SK-N-SH treated with all-trans-retinoic acid at 6 μM for 48 hours (cell line): ENCODE results near the gene SPEN.

ENCODE experiments used
- ATAC-seq: fragments of 200-7000 bp; cut with Tn5 transposase; 3 replicates; pipeline ENCODE4 v1.9.1; 2020; ENCODE audit warnings: mild to moderate bottlenecking, moderate library complexity
- ARNTL ChIP-seq: fragments of 450-650 bp; formaldehyde crosslinking; IDR thresholded peaks from 2 replicates; pipeline ENCODE4 v1.5.0; 2020; ENCODE audit warnings: low read depth, mild to moderate bottlenecking, moderate library complexity, borderline replicate concordance
- BACH2 ChIP-seq: fragments of 250-450 bp; sonication (Bioruptor Pico); IDR thresholded peaks from 2 replicates; pipeline ENCODE4 v1.9.0; 2021; ENCODE audit warnings: mild to moderate bottlenecking, borderline replicate concordance
- CREB5 ChIP-seq: fragments of 250-450 bp; sonication (Bioruptor Pico); IDR thresholded peaks from 2 replicates; pipeline ENCODE4 v1.5.1; 2020; ENCODE audit warnings: low read depth, mild to moderate bottlenecking, moderate library complexity
- CSDC2 ChIP-seq: fragments of 250-450 bp; sonication (Bioruptor Pico); IDR thresholded peaks from 2 replicates; pipeline ENCODE4 v1.5.0; 2020; ENCODE audit warnings: mild to moderate bottlenecking, moderate library complexity
- CSRNP3 ChIP-seq: fragments of 250-450 bp; sonication (Bioruptor Pico); IDR thresholded peaks from 2 replicates; pipeline ENCODE4 v1.5.1; 2021; ENCODE audit warnings: mild to moderate bottlenecking, moderate library complexity
- ESRRG ChIP-seq: fragments of 250-450 bp; sonication (Bioruptor Pico); IDR thresholded peaks from 2 replicates; pipeline ENCODE4 v1.6.1; 2021; ENCODE audit warnings: mild to moderate bottlenecking
- GLIS3 ChIP-seq: fragments of 250-450 bp; sonication (Bioruptor Pico); IDR thresholded peaks from 2 replicates; pipeline ENCODE4 v1.5.0; 2020; ENCODE audit warnings: mild to moderate bottlenecking, moderate library complexity
- ISL1 ChIP-seq: fragments of 250-450 bp; sonication (Bioruptor Pico); IDR thresholded peaks from 2 replicates; pipeline ENCODE4 v2.1.2; 2022; ENCODE audit warnings: mild to moderate bottlenecking, moderate library complexity
- OSR1 ChIP-seq: fragments of 250-450 bp; sonication (Bioruptor Pico); IDR thresholded peaks from 2 replicates; pipeline ENCODE4 v1.8.0; 2022; ENCODE audit warnings: moderate library complexity, mild to moderate bottlenecking, inconsistent platforms
- PATZ1 ChIP-seq: fragments of 250-450 bp; sonication (Bioruptor Pico); IDR thresholded peaks from 2 replicates; pipeline ENCODE4 v1.8.0; 2020; ENCODE audit warnings: mild to moderate bottlenecking, moderate library complexity, borderline replicate concordance
- PPARA ChIP-seq: fragments of 250-450 bp; sonication (Bioruptor Pico); IDR thresholded peaks from 2 replicates; pipeline ENCODE4 v1.5.0; 2020; ENCODE audit warnings: mild to moderate bottlenecking, borderline replicate concordance
- RARB ChIP-seq: fragments of 250-450 bp; sonication (Bioruptor Pico); IDR thresholded peaks from 2 replicates; pipeline ENCODE4 v1.8.0; 2021; ENCODE audit warnings: mild to moderate bottlenecking, moderate library complexity
- SNAI2 ChIP-seq: fragments of 250-450 bp; sonication (Bioruptor Pico); IDR thresholded peaks from 2 replicates; pipeline ENCODE4 v1.5.0; 2020; ENCODE audit warnings: mild to moderate bottlenecking, moderate library complexity
- TCF4 ChIP-seq: fragments of 250-450 bp; sonication (Bioruptor Pico); IDR thresholded peaks from 2 replicates; pipeline ENCODE4 v1.8.0; 2021; ENCODE audit warnings: mild to moderate bottlenecking, moderate library complexity, borderline replicate concordance
- TOX ChIP-seq: fragments of 250-450 bp; sonication (Bioruptor Pico); IDR thresholded peaks from 2 replicates; pipeline ENCODE4 v1.8.0; 2021; ENCODE audit warnings: mild to moderate bottlenecking, moderate library complexity, borderline replicate concordance
- TSHZ2 ChIP-seq: fragments of 250-450 bp; sonication (Bioruptor Pico); IDR thresholded peaks from 2 replicates; pipeline ENCODE4 v1.5.0; 2020; ENCODE audit warnings: mild to moderate bottlenecking, moderate library complexity
- ZC3H10 ChIP-seq: fragments of 250-450 bp; sonication (Bioruptor Pico); IDR thresholded peaks from 2 replicates; pipeline ENCODE4 v1.5.1; 2021; ENCODE audit warnings: mild to moderate bottlenecking, moderate library complexity
- ZFP3 ChIP-seq: fragments of 250-450 bp; sonication (Bioruptor Pico); IDR thresholded peaks from 2 replicates; pipeline ENCODE4 v1.5.0; 2020; ENCODE audit warnings: mild to moderate bottlenecking, moderate library complexity
- ZFP30 ChIP-seq: fragments of 450-650 bp; formaldehyde crosslinking; IDR thresholded peaks from 2 replicates; pipeline ENCODE4 v1.5.0; 2022; ENCODE audit warnings: mild to moderate bottlenecking, moderate library complexity
- ZNF565 ChIP-seq: fragments of 450-650 bp; formaldehyde crosslinking; conservative IDR thresholded peaks from 2 replicates; pipeline ENCODE4 v1.5.0; 2020; ENCODE audit warnings: low read depth, mild to moderate bottlenecking, moderate library complexity
- ZNF70 ChIP-seq: fragments of 450-650 bp; formaldehyde crosslinking; IDR thresholded peaks from 2 replicates; pipeline ENCODE4 v1.5.0; 2020; ENCODE audit warnings: mild to moderate bottlenecking, moderate library complexity
- ZNF8 ChIP-seq: fragments of 450-650 bp; formaldehyde crosslinking; IDR thresholded peaks from 2 replicates; pipeline ENCODE4 v1.5.0; 2020; ENCODE audit warnings: mild to moderate bottlenecking, moderate library complexity
- TF ChIP-seq, protein P1 (sequence below): fragments of 250-450 bp; sonication (Bioruptor Pico); IDR thresholded peaks from 2 replicates; pipeline ENCODE4 v1.8.0; 2021; ENCODE audit warnings: low read depth, mild to moderate bottlenecking, moderate library complexity, borderline replicate concordance

SPEN gene

GRCh38 chr1:15941899-15942660, 94.6 kb downstream of the SPEN start:
- TF ChIP-seq ZFP30 (CRISPR knock-in tag), result no peak
- TF ChIP-seq PATZ1 (CRISPR knock-in tag), result no peak
- TF ChIP-seq OSR1, result no peak
- no peak for TF ChIP-seq CSDC2 (CRISPR knock-in tag)
- TF ChIP-seq ISL1 (CRISPR knock-in tag), result no peak
- no peak for TF ChIP-seq ZNF8
- TF ChIP-seq CSRNP3, result no peak
- TF ChIP-seq RARB, result no peak
- no peak for TF ChIP-seq SNAI2 (CRISPR knock-in tag)
- TF ChIP-seq, protein P1, sequence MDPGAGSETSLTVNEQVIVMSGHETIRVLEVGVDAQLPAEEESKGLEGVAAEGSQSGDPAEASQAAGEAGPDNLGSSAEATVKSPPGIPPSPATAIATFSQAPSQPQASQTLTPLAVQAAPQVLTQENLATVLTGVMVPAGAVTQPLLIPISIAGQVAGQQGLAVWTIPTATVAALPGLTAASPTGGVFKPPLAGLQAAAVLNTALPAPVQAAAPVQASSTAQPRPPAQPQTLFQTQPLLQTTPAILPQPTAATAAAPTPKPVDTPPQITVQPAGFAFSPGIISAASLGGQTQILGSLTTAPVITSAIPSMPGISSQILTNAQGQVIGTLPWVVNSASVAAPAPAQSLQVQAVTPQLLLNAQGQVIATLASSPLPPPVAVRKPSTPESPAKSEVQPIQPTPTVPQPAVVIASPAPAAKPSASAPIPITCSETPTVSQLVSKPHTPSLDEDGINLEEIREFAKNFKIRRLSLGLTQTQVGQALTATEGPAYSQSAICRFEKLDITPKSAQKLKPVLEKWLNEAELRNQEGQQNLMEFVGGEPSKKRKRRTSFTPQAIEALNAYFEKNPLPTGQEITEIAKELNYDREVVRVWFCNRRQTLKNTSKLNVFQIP (CRISPR knock-in tag), result no peak
- no peak for TF ChIP-seq BACH2
- TF ChIP-seq ZNF565, result no peak
- no peak for TF ChIP-seq CREB5 (CRISPR knock-in tag)
- TF ChIP-seq ZNF70 (CRISPR knock-in tag), result no peak
- no peak for TF ChIP-seq TCF4 (CRISPR knock-in tag)
- TF ChIP-seq ARNTL (CRISPR knock-in tag), result no peak
- TF ChIP-seq GLIS3 (CRISPR knock-in tag), result no peak
- TF ChIP-seq, all 23 proteins: peak for 0
- no peak for ATAC-seq

- no peak for ATAC-seq
- no peak for TF ChIP-seq OSR1
- TF ChIP-seq PPARA (CRISPR knock-in tag), result no peak
- no peak for TF ChIP-seq ZNF70 (CRISPR knock-in tag)
- TF ChIP-seq, protein P1 (CRISPR knock-in tag), result no peak
- TF ChIP-seq TSHZ2 (CRISPR knock-in tag), result no peak
- no peak for TF ChIP-seq ZNF565
- no peak for TF ChIP-seq PATZ1 (CRISPR knock-in tag)
- TF ChIP-seq ARNTL (CRISPR knock-in tag), result no peak
- no peak for TF ChIP-seq SNAI2 (CRISPR knock-in tag)
- TF ChIP-seq BACH2, result no peak
- TF ChIP-seq ZC3H10 (CRISPR knock-in tag), result no peak
- no peak for TF ChIP-seq TCF4 (CRISPR knock-in tag)
- no peak for TF ChIP-seq ZFP3 (CRISPR knock-in tag)
- TF ChIP-seq TOX (CRISPR knock-in tag), result no peak
- no peak for TF ChIP-seq CSRNP3
- no peak for TF ChIP-seq ZFP30 (CRISPR knock-in tag)
- no peak for TF ChIP-seq ESRRG (CRISPR knock-in tag)
Measured at GRCh38 chr1:15942661-15943327, 95.3 kb downstream of the SPEN start.
